HG02840 (cell line): ENCODE data around the gene SCARF2.

Source experiments
- ATAC-seq: cut with Tn5 transposase; IDR thresholded peaks from one replicate; pipeline ENCODE4 v1.9.1; 2021; ENCODE audit warnings: mild to moderate bottlenecking, moderate library complexity, moderate number of reproducible peaks; ENCODE audit not compliant: unreplicated experiment, low FRiP score

Gene SCARF2

GRCh38 chr22:20441631-20442484 is 4.2 kb upstream of the SCARF2 start:
- ATAC-seq: no peak

GRCh38 chr22:20440637-20441591 is 3.3 kb upstream of the SCARF2 start:
- no peak for ATAC-seq

GRCh38 chr22:20439928-20440575 is 2.4 kb upstream of the SCARF2 start:
- no peak for ATAC-seq

GRCh38 chr22:20439556-20439927 is 1.9 kb upstream of the SCARF2 start:
- ATAC-seq: no peak

GRCh38 chr22:20438678-20439492 is 1.3 kb upstream of the SCARF2 start:
- no peak for ATAC-seq

GRCh38 chr22:20438427-20438677 is 727 bp upstream of the SCARF2 start:
- ATAC-seq: no peak

- no peak for ATAC-seq
Measured at GRCh38 chr22:20436768-20437612, 635 bp downstream of the SCARF2 start.

- no peak for ATAC-seq
Measured at GRCh38 chr22:20436307-20436767, 1.3 kb downstream of the SCARF2 start.

GRCh38 chr22:20435436-20436306 is 2.0 kb downstream of the SCARF2 start:
- ATAC-seq: no peak

- no peak for ATAC-seq
Measured at GRCh38 chr22:20434773-20435172, 2.9 kb downstream of the SCARF2 start.

- no peak for ATAC-seq
Measured at GRCh38 chr22:20434264-20434751, 3.3 kb downstream of the SCARF2 start.

GRCh38 chr22:20433686-20434241 is 3.9 kb downstream of the SCARF2 start:
- ATAC-seq: no peak

GRCh38 chr22:20433191-20433590 is 4.4 kb downstream of the SCARF2 start:
- ATAC-seq: no peak

- no peak for ATAC-seq
Measured at GRCh38 chr22:20432244-20432686, 5.4 kb downstream of the SCARF2 start.

- no peak for ATAC-seq
Measured at GRCh38 chr22:20431511-20432192, 6.0 kb downstream of the SCARF2 start.

GRCh38 chr22:20430720-20431510 is 6.7 kb downstream of the SCARF2 start:
- ATAC-seq: no peak
